PC-9 (cell line): Measurements from ENCODE around the gene NELL1.

Experiments
- EZH2 ChIP-seq: fragments of 200-600 bp; sonication (generic); IDR thresholded peaks from 2 replicates; pipeline ENCODE4 v1.8.0; 2017; ENCODE audit warnings: antibody characterized with exemption, low read depth
- TF ChIP-seq, protein P1 (sequence below): fragments of 200-600 bp; sonication (generic); conservative IDR thresholded peaks from 2 replicates; pipeline ENCODE4 v1.6.1; 2017; ENCODE audit warnings: mixed run types, antibody characterized with exemption, mild to moderate bottlenecking, moderate library complexity

DNA sequence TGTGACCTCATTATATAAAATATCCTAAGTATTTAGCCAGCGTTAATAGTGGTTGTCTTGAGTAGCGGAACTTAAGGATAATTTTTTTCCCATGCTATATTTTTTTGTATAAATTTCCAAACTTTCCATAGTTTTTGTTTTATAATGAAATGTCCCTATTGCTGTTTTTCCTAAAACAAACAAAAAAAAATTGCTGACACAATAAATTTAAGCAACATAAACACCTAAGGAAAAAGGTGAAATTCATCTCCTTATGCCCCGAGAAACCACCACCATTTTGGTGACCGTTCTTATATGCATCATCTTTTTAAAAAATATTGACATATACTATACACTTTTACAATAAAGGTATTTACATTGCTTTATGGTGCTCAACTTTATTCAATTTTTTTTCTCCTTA, 814.7 kb downstream of the NELL1 start:
- TF ChIP-seq, protein P1, sequence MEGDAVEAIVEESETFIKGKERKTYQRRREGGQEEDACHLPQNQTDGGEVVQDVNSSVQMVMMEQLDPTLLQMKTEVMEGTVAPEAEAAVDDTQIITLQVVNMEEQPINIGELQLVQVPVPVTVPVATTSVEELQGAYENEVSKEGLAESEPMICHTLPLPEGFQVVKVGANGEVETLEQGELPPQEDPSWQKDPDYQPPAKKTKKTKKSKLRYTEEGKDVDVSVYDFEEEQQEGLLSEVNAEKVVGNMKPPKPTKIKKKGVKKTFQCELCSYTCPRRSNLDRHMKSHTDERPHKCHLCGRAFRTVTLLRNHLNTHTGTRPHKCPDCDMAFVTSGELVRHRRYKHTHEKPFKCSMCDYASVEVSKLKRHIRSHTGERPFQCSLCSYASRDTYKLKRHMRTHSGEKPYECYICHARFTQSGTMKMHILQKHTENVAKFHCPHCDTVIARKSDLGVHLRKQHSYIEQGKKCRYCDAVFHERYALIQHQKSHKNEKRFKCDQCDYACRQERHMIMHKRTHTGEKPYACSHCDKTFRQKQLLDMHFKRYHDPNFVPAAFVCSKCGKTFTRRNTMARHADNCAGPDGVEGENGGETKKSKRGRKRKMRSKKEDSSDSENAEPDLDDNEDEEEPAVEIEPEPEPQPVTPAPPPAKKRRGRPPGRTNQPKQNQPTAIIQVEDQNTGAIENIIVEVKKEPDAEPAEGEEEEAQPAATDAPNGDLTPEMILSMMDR: no peak
- no peak for TF ChIP-seq EZH2
